K562 (cell line): ENCODE results near the gene GPS2.

Experiments
- BDP1 ChIP-seq: IDR thresholded peaks from 3 replicates; pipeline ENCODE4 v1.6.1; 2011; ENCODE audit not compliant: insufficient read length, insufficient read depth
- BHLHE40 ChIP-seq: IDR thresholded peaks from 2 replicates; pipeline ENCODE4 v1.6.1; 2011; ENCODE audit warnings: low read length, improper control_type of control experiment
- YY1 ChIP-seq, 3 experiments: IDR thresholded peaks; 2 replicates each; pipeline ENCODE4 v1.6.1; 2011; ENCODE audit warnings: low read length in 2 of 3, mild to moderate bottlenecking in 2 of 3, moderate library complexity in 2 of 3, borderline replicate concordance in 1 of 3, control low read depth in 1 of 3, low read depth in 1 of 3; ENCODE audit not compliant: insufficient read depth in 3 of 3, insufficient replicate concordance in 2 of 3, control insufficient read depth in 1 of 3, insufficient read length in 1 of 3; ENCODE audit errors: extremely low read depth in 1 of 3

DNA sequence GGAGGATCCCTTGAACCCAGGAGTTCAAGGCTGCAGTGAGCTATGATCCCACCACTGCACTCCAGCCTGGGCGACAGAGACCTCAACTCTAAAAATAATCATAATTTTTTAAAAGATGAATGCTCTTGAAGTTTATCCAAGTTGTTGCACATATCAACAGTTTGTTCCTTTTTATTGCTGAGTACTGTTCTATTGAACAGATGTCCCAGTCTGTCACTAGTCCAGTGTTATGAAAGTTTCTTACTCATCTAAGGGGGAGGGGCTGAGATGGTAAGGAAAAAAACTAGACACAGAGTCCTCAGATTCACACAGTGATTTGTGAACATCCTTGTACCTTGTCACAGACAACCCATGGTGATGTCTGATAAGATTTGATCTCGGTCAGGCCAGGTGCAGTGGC, 25.0 kb upstream of the GPS2 start:
- TF ChIP-seq BDP1 (no peak), BHLHE40 (no peak), YY1 (IDR thresholded peaks at IDR 0.05; ENCODE audit: borderline replicate concordance in 1 of 3, control insufficient read depth in 1 of 3, extremely low read depth in 1 of 3, insufficient read depth in 3 of 3, insufficient read length in 1 of 3, insufficient replicate concordance in 2 of 3, low read depth in 1 of 3, low read length in 2 of 3) (no peak)
